CD4-positive, CD25-positive, alpha-beta regulatory T cell (primary cell): Measurements from ENCODE around the gene ELAPOR1. TPM values are rescaled to one million over a fixed set of nuclear protein-coding genes. Genes with fewer than 3 reads are reported as not detected.

Source experiments
- ATAC-seq, 2 donors: fragments of 150-1000 bp; cut with Tn5 transposase; one replicate each; pipeline ENCODE4 v1.10.0; 2021; ENCODE audit warnings: low read depth in 2 of 2, moderate number of reproducible peaks in 2 of 2, moderate library complexity in 1 of 2
- DNase-seq, 3 donors: peaks; one replicate each; pipeline versions ENCODE4 v3.0.0 to v3.0.0-alpha.2; 2012 to 2022; ENCODE audit warnings: mixed read lengths in 1 of 3
- H3K27ac ChIP-seq: one replicate; pipeline ENCODE4 v1.7.0; 2013; ENCODE audit warnings: mild to moderate bottlenecking, low read length; ENCODE audit not compliant: insufficient read depth, poor library complexity, severe bottlenecking
- H3K27me3 ChIP-seq: one replicate; pipeline ENCODE4 v1.7.0; 2013; ENCODE audit warnings: low read length; ENCODE audit not compliant: control insufficient read depth, insufficient read depth
- H3K36me3 ChIP-seq: one replicate; pipeline ENCODE4 v1.7.0; 2013; ENCODE audit warnings: mild to moderate bottlenecking, low read length, moderate library complexity; ENCODE audit not compliant: control insufficient read depth, insufficient read depth
- H3K4me1 ChIP-seq: 2 replicates; pipeline ENCODE4 v1.7.0; 2013; ENCODE audit warnings: mild to moderate bottlenecking, low read length; ENCODE audit not compliant: insufficient read depth, control insufficient read depth, poor library complexity, severe bottlenecking
- H3K4me3 ChIP-seq: one replicate; pipeline ENCODE4 v1.7.0; 2013; ENCODE audit warnings: low read depth, mild to moderate bottlenecking, low read length, moderate library complexity
- H3K9me3 ChIP-seq, 2 experiments: 1 replicate in 1 of 2; 2 replicates in 1 of 2; pipeline ENCODE4 v1.7.0; 2013; ENCODE audit warnings: low read length in 2 of 2, mild to moderate bottlenecking in 1 of 2, moderate library complexity in 1 of 2; ENCODE audit not compliant: control insufficient read depth in 2 of 2
- H3K27ac Mint-ChIP-seq, 3 donors: one replicate each; pipeline ENCODE4 v1.8.0; 2020 to 2022; ENCODE audit warnings: mild to moderate bottlenecking in 3 of 3, mixed read lengths in 3 of 3, moderate library complexity in 2 of 3
- H3K27me3 Mint-ChIP-seq: one replicate; pipeline ENCODE4 v1.8.0; 2022; ENCODE audit warnings: mild to moderate bottlenecking, mixed read lengths
- H3K36me3 Mint-ChIP-seq: one replicate; pipeline ENCODE4 v1.8.0; 2020; ENCODE audit warnings: mixed read lengths
- H3K4me1 Mint-ChIP-seq, 4 donors: one replicate each; pipeline ENCODE4 v1.8.0; 2020 to 2022; ENCODE audit warnings: mixed read lengths in 4 of 4, mild to moderate bottlenecking in 1 of 4
- H3K4me3 Mint-ChIP-seq, 4 donors: one replicate each; pipeline ENCODE4 v1.8.0; 2020 to 2022; ENCODE audit warnings: mild to moderate bottlenecking in 4 of 4, mixed read lengths in 4 of 4, moderate library complexity in 3 of 4
- H3K9me3 Mint-ChIP-seq, 7 donors: one replicate each; pipeline ENCODE4 v1.8.0; 2020 to 2022; ENCODE audit warnings: mixed read lengths in 7 of 7, mild to moderate bottlenecking in 3 of 7, moderate library complexity in 2 of 7
- polyA plus RNA-seq, 4 donors: library from polyadenylated mRNA; unstranded; fragments of 300-500 nt; fragmentation: Illumina TruSeq; gene quantifications; one replicate each; pipeline ENCODE4 v1.2.3, GENCODE V29; 2021
- total RNA-seq: library from RNA; stranded (reverse); gene quantifications from one replicate; pipeline ENCODE4 v1.2.3, GENCODE V29; 2022

The ELAPOR1 gene
- total and polyA plus RNA-seq, 5 donors from 2014 or later, result 9.8 to 19.5 (median 16.7) TPM

GRCh38 chr1:109099938-109100773 lies 13.8 kb upstream of the ELAPOR1 start:
- H3K4me3 Mint-ChIP-seq, result peak overlapping the region; percentile 92 to 99 (median 97)

GRCh38 chr1:109104364-109105151 lies 9.4 kb upstream of the ELAPOR1 start:
- no peaks in the 10 kb centered on the region for H3K27me3 Mint-ChIP-seq
- no peak for ATAC-seq
- H3K36me3 Mint-ChIP-seq, result peaks cover 3% of the 10 kb centered on the region
- peaks cover 14% of the 10 kb centered on the region for H3K4me1 ChIP-seq
- peak overlapping the region in 2 of 4 donors; percentile 7 to 49 for H3K4me3 Mint-ChIP-seq
- no peaks in the 10 kb centered on the region for H3K9me3 ChIP-seq
- no peaks in the 10 kb centered on the region for H3K27me3 ChIP-seq
- peak overlapping the region in 1 of 3 donors; percentile 71 for H3K27ac Mint-ChIP-seq
- no peak overlapping the region for H3K27ac ChIP-seq
- H3K4me1 Mint-ChIP-seq, result peaks cover 4 to 19% (median 10%) of the 10 kb centered on the region in 4 donors
- no peaks in the 10 kb centered on the region for H3K36me3 ChIP-seq
- no peak overlapping the region for H3K4me3 ChIP-seq
- no peak for DNase-seq
- no peaks in the 10 kb centered on the region for H3K9me3 Mint-ChIP-seq

More at GRCh38 chr1:109099938-109100773, 13.8 kb upstream of the ELAPOR1 start:
- DNase-seq (peak; percentile 96 to 99 (median 97)), ATAC-seq (peak; percentile 93 to 94)
- Histone ChIP-seq H3K27ac (peak overlapping the region; percentile 90), H3K9me3 (no peaks in the 10 kb centered on the region), H3K36me3 (peaks cover 14% of the 10 kb centered on the region), H3K27me3 (no peaks in the 10 kb centered on the region), H3K4me3 (peak overlapping the region; percentile 78), H3K4me1 (peaks cover 14% of the 10 kb centered on the region)
- Mint-ChIP-seq H3K27me3 (peaks cover 4% of the 10 kb centered on the region), H3K27ac (peak overlapping the region; percentile 96 to 98 (median 98)), H3K4me1 (peaks cover 2 to 28% (median 15%) of the 10 kb centered on the region in 4 donors), H3K36me3 (peaks cover 11% of the 10 kb centered on the region), H3K9me3 (no peaks in the 10 kb centered on the region)

- peaks cover 3% of the 10 kb centered on the region for H3K4me1 ChIP-seq
- H3K4me3 ChIP-seq, result no peak overlapping the region
- ATAC-seq (no peak), DNase-seq (no peak)
- H3K36me3 Mint-ChIP-seq, result peaks cover 3% of the 10 kb centered on the region
- H3K27ac Mint-ChIP-seq, result peak overlapping the region in 2 of 3 donors; percentile 49 to 71
- H3K36me3 ChIP-seq, result no peaks in the 10 kb centered on the region
- peaks cover 0 to 11% (median 7%) of the 10 kb centered on the region in 4 donors for H3K4me1 Mint-ChIP-seq
- H3K27ac ChIP-seq, result no peak overlapping the region
- H3K27me3 Mint-ChIP-seq, result peaks cover 4% of the 10 kb centered on the region
- no peaks in the 10 kb centered on the region for H3K9me3 ChIP-seq
- H3K9me3 Mint-ChIP-seq, result no peaks in the 10 kb centered on the region
- H3K27me3 ChIP-seq, result peaks cover 2% of the 10 kb centered on the region
- H3K4me3 Mint-ChIP-seq, result no peak overlapping the region
Observed at GRCh38 chr1:109105881-109106280, 8.0 kb upstream of the ELAPOR1 start.

- Histone ChIP-seq H3K4me1 (peaks cover 8% of the 10 kb centered on the region), H3K9me3 (no peaks in the 10 kb centered on the region), H3K36me3 (no peaks in the 10 kb centered on the region), H3K27me3 (peaks cover 2% of the 10 kb centered on the region), H3K27ac (no peak overlapping the region), H3K4me3 (no peak overlapping the region)
- ATAC-seq (no peak), DNase-seq (no peak)
- peak overlapping the region in 1 of 3 donors; percentile 54 for H3K27ac Mint-ChIP-seq
- peaks cover 9% of the 10 kb centered on the region for H3K27me3 Mint-ChIP-seq
- no peaks in the 10 kb centered on the region for H3K9me3 Mint-ChIP-seq
- no peaks in the 10 kb centered on the region for H3K36me3 Mint-ChIP-seq
- H3K4me1 Mint-ChIP-seq, result peaks cover 5 to 10% (median 7%) of the 10 kb centered on the region in 4 donors
- no peak overlapping the region for H3K4me3 Mint-ChIP-seq
Observed at GRCh38 chr1:109107785-109108184, 6.1 kb upstream of the ELAPOR1 start.

GRCh38 chr1:109109906-109110305 lies 4.0 kb upstream of the ELAPOR1 start:
- peaks cover 28% of the 10 kb centered on the region for H3K4me1 ChIP-seq
- no peaks in the 10 kb centered on the region for H3K36me3 ChIP-seq
- H3K4me3 Mint-ChIP-seq, result no peak overlapping the region
- ATAC-seq (no peak), DNase-seq (no peak)
- no peak overlapping the region for H3K4me3 ChIP-seq
- no peaks in the 10 kb centered on the region for H3K36me3 Mint-ChIP-seq
- no peak overlapping the region for H3K27ac Mint-ChIP-seq
- H3K27me3 Mint-ChIP-seq, result peaks cover 14% of the 10 kb centered on the region
- H3K9me3 Mint-ChIP-seq, result peaks cover 0 to 2% (median 0%) of the 10 kb centered on the region in 7 donors
- H3K4me1 Mint-ChIP-seq, result peaks cover 14 to 27% (median 20%) of the 10 kb centered on the region in 4 donors
- H3K27ac ChIP-seq, result no peak overlapping the region
- H3K27me3 ChIP-seq, result peaks cover 2% of the 10 kb centered on the region
- no peaks in the 10 kb centered on the region for H3K9me3 ChIP-seq

- peak overlapping the region; percentile 67 for H3K27ac ChIP-seq
- Mint-ChIP-seq H3K4me3 (peak overlapping the region in 2 of 4 donors; percentile 86 to 98), H3K9me3 (peaks cover 0 to 2% (median 0%) of the 10 kb centered on the region in 7 donors), H3K27me3 (peaks cover 14% of the 10 kb centered on the region), H3K4me1 (peaks cover 15 to 35% (median 22%) of the 10 kb centered on the region in 4 donors), H3K36me3 (no peaks in the 10 kb centered on the region), H3K27ac (peak overlapping the region; percentile 21 to 97 (median 54))
- H3K4me3 ChIP-seq, result no peak overlapping the region
- no peaks in the 10 kb centered on the region for H3K36me3 ChIP-seq
- peaks cover 2% of the 10 kb centered on the region for H3K27me3 ChIP-seq
- no peak for ATAC-seq
- H3K9me3 ChIP-seq, result no peaks in the 10 kb centered on the region
- H3K4me1 ChIP-seq, result peaks cover 28% of the 10 kb centered on the region
- DNase-seq, result no peak
Observed at GRCh38 chr1:109111386-109112055, 2.4 kb upstream of the ELAPOR1 start.

- H3K4me3 Mint-ChIP-seq, result peak overlapping the region; percentile 86 to 98 (median 91)
- Histone ChIP-seq H3K27ac (peak overlapping the region; percentile 67), H3K36me3 (no peaks in the 10 kb centered on the region), H3K27me3 (peaks cover 2% of the 10 kb centered on the region), H3K9me3 (no peaks in the 10 kb centered on the region), H3K4me3 (no peak overlapping the region), H3K4me1 (peaks cover 28% of the 10 kb centered on the region)
- peaks cover 0 to 2% (median 0%) of the 10 kb centered on the region in 7 donors for H3K9me3 Mint-ChIP-seq
- H3K27ac Mint-ChIP-seq, result peak overlapping the region; percentile 54 to 97 (median 94)
- no peaks in the 10 kb centered on the region for H3K36me3 Mint-ChIP-seq
- DNase-seq (peak in 1 of 3 donors; percentile 38), ATAC-seq (no peak)
- H3K27me3 Mint-ChIP-seq, result peaks cover 14% of the 10 kb centered on the region
- peaks cover 15 to 35% (median 22%) of the 10 kb centered on the region in 4 donors for H3K4me1 Mint-ChIP-seq
Observed at GRCh38 chr1:109112056-109112651, 1.8 kb upstream of the ELAPOR1 start.
